D341Med (cell line): Measurements from ENCODE around the gene KCNF1.

Experiments used
- DNase-seq: peaks from one replicate; pipeline ENCODE4 v3.0.0; 2012; ENCODE audit warnings: low spot score

Gene KCNF1

DNA sequence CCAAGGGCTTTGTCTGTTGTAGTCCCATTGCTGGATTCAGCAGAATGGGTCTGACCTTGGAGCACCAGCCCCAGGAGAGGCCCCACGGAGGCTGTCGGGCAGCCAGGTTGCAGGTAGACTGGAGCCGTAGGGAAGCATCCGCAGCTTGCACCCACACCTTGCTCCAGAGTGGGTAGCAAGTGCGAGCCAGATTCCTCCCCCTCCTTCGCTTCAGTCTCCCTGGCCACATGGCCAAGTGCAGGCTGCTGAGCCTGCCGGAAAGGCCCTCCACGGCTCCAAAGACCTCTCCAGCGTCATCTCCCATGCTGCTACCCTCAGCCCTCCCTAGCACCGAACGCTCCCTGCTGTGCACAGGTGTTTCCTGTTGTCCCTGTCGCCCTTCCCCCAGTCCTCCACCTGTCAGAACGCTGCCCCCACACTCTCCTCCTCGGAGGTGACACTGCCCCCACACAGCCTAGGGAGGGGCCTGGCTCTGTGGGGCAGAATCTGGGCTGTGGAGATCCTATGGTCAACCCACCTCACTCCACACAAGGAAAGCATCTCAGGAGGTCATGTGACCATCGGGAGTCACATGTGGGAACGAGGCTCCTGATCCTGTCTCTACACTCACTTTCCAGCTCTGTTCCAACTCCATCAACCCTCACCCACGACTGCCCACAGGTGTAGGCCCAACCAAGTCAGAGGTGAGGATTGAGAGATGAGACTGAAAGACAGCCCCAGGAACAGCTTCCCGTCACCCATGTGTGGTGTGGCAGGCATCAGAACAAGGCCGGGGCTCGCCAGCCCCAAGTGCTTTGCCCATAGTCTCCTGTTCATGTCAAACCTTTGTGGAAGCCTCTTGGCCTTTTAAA lies 8.3 kb downstream of the KCNF1 start:
- DNase-seq = no peak

DNA sequence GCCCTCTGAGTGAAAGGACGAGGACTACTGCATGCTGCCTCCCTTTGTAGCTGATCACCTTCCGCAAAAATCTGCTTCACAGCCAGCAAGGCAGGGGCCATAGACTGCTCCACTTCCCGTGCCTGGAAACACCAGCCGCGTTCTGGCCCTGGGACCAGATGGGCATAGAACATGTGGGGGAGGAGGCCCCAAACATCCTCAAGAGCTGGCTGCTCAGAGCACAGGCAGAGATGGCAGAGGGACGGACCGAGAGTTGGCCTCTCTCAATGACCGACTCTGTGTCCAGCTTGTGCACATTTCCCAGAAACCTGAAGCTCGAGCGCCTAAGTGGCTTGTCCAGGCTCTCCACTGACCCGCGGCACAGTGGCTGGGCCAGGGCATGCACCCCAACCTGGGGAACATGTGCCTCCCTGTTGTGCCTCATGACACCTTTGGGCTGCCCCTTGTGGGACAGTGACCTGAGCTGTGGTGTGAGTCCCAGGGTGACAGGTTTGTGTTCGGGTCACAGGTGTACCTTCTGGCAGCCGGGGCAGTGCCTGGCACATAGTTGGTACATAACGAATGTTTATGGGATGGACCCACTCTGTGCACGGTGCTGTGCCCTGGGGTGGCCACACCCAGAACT lies 9.1 kb downstream of the KCNF1 start:
- DNase-seq = no peak

DNA sequence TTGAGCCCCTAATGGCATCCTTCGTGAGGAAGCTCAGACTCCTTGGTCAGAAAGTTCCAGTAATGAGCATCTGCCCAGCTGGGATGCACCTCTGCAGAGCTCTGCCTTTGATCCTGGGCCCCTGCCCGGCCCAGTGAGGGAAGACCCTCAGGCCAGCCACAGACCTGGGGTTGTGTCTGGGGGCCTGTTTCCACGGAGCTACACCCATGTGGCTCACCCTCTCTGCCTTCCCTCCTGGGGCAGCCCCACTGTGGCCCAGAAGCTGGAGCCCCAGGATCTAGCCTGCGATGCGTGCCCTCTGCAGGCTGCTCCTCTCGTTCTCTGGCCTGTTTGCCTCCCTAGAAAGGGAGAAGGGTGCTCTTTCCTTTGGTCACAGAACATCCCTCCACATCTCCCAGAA lies 9.8 kb downstream of the KCNF1 start:
- DNase-seq = no peak

DNA sequence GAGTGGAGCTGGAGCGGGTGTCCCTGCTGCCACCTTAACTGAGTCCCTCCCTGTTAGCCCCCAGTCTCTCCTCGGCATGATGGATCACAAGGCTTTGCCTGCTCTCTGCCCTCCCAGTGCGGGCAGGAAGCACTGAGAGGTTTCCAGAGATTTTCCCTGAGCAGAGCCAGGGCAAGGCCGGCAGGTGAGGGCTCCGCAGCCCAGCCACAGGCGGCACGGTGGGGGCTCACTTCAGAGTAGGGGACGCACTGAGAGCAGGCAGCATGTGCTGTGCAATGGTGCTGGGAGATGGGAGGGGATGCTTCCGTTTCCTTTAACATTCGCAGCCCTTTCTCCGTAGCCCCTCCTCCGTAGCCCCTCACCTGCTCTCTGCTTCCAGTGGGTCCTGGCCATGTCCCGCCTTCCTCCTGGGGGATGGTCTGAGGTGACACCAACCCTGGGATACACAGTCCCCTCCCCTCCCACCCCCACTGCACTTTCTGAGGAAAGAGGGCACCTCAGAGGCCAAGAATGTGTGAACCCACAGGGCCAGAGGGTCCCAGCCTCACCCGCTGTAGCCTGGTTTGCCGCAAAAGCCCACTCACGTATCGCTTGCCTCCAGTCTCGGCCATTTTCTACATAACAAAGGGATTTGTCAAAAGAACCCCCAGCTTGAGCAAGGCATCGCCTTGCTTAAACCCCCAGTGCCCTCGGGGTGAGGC lies 10.7 kb downstream of the KCNF1 start:
- DNase-seq = no peak

DNA sequence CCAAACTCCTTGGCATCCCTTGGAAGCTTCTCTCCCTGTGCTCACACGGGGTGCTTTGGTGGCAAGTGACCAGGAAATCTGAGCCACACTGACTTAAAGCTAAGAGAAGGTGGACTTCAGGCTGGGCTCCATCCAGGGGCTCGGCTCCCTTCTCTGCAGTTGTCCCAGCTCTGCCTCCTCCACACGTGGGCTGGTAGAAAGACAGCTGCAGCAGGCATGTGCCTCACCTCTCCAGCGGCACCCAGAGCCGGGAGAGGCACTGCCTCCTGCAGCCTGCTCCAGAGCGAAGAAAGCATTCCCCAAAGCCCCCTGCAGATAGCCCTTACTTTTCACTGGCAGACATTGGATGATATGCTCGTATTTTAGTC lies 11.3 kb downstream of the KCNF1 start:
- DNase-seq = no peak

DNA sequence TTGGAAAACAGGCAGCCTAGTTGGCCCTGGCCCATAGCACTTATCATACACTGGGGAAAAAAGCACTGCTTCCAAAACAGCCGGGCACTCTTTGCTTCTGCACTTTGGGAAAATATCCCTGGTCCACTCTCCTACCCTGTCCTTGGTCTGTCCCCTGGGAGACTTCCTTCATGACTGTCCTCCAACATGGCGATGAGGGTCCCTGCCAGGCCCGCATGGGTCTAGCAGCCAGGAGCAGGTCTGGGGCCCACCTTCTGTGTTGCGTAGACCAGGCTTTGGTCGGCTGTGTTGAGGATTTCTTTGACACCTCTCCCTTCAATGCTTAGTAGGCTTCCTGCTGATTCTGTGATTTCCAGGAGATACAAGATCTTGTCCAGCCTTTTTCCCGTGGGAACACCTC lies 12.2 kb downstream of the KCNF1 start:
- no peak for DNase-seq

DNA sequence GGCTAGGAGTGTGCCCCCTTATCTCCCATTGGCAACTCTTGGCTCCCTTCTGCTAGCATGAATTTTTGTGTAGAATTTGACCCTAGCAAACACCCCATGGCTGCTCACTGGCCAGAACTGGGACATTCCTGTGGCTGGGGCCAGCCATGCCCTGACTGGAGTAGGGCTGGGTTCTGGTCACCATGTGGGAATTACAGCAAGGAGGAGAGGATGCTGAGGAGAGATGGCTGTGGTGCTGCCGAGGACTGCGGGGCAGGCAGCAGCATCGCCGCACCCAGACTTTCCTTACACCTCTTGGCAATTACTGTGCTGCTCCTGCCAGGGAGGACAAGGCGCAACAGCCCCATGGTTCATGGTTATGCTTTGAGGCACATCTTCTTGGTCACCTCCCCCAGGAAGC lies 12.7 kb downstream of the KCNF1 start:
- no peak for DNase-seq

DNA sequence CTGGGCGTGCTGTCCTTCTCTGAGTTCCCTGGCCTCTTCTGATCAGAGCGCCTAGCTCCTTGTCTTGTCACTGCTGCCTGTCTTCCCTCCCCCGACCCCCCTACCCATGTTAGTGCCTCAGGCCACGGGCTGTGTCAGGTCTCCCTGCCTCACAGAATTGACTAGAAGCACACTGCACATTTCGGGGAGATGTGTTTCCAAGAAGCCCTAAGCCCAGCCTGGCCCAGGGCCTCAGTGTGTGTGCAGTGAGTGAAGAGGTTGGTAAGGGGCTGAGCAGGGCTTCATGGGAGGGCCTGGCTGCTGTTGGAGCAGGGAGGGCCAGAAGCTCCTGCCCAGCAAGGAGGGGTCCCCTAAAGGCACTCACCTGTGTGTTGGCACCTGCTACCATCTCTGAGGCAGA lies 13.1 kb downstream of the KCNF1 start:
- no peak for DNase-seq

DNA sequence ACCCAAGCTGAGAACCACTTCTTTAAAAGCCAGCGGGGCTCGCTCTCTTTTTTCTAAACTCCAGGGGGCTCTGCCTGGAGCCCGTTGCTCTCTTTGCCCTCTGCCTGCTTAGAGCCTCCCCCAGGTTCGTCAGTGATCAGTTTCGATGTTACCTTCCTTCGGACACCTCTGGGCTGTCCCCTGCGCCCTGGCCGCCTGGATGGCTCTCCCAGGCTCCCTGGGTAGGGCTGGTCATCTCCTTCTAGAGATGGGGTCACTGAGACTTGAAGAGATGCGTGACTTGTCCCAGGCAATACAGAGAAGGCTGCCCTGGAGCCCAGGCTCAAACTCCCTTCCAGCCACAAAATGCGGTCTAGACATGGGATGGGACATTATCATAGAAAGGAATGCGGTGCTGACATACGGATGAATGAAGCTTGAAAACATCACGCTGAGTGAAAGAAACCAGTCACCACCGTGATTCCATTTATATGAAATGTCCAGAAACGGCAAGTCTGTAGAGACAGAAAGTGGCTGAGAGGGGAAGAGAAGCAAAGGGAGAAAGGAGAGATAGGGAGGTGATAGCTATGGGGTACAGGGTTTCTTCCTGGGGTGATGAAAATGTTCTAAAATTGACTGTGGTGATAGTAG lies 14.6 kb downstream of the KCNF1 start:
- DNase-seq = no peak

DNA sequence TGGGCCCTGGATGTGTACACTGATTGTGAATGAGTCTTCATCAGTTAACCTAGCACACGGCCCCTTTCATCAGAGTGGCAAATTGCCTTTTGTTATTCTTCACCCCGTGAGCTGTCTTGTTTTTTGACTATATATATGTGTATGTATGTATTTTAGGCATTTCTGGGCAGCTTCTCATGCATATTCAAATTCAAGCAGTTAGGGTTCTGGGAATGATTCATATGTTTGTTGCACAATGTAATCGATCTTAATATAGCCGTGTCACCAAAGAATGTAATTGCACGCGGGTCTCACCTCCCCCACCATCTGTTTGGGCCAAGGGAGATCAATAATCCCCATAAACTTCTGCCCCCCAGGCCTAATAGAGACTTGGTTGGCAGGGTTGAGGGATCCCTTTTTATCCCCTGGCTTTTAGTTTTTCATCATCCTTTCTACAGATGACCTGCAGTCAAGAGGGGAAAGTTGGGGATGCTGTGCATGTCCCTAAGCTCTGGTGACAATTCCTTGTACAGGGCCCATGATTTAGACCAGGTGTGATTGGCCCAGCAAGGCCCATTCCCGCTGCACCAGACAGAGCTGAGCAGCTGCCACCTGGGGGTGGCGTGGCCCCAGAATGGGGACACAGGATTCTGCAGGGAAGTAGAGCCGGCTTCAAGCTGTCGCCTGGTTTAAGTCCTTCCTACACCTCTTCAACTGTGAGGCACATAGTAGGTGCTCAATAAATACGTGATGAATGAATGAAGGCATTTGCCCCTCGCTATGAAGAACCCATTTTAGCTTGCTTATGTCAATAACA lies 19.2 kb downstream of the KCNF1 start:
- no peak for DNase-seq

DNA sequence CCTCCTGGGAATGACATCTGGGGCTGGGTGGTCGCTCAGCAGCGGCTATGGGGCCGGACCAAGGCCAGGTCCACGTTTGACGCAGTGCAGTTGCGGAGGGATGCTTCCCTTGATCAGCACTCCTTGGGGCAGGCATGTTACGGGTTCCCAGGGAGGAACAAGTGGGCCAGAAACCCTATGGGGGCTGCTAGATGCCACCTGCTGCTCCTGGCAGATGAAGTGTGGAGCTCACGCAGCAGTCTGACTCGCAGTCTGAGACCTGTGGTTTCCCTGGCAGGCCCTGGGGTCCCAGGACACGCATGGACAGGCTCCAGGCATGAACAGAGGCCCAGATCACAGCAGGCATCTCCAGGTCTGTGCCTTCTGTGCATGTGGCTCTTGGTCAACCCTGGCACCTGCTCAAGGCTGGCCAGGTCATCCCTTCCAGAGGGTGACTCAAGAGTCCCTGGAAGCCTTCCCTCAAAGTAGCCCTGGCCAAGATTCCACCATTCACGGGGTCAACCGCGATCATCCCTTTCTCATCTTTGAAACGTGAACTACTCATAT lies 20.0 kb downstream of the KCNF1 start:
- no peak for DNase-seq

DNA sequence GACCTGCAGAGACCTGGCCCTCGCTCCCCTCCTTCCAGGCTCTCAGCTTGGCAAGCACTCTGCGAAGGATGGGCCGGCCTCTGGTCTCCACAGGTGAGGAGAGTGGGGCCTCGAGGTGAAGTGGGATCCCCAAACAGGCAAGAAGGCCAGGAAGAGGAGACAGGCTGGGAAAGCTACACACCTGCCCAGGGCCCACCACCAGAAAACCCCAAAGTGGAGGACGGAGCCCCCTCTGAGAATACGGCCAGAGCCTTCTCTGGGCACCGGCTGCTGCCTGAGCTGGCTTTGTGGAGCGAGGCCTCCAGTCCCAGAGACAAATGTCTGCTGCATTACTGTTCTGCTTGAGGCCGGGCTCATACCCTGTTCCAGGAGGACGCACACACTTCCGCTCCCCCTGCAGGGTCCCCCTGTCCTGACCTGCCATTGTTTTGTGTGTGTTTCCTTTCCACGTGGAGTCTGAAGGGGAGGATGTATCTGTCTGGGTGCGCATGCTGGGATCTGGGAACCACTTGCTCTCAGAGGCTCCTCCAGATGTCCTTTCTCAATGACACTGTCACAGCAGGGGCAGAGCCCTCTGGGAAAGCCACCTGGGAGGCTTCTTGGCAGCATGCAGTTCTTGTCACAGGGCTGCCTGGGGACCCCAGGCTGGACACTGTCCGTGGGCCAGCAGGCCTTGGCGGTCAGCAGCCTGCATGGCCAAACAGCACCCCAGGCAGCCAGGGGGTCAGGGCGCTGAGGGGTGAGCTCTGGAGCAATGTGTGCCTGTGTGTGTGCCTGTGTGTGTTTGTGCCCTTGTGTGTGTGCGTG lies 20.8 kb downstream of the KCNF1 start:
- DNase-seq = no peak

DNA sequence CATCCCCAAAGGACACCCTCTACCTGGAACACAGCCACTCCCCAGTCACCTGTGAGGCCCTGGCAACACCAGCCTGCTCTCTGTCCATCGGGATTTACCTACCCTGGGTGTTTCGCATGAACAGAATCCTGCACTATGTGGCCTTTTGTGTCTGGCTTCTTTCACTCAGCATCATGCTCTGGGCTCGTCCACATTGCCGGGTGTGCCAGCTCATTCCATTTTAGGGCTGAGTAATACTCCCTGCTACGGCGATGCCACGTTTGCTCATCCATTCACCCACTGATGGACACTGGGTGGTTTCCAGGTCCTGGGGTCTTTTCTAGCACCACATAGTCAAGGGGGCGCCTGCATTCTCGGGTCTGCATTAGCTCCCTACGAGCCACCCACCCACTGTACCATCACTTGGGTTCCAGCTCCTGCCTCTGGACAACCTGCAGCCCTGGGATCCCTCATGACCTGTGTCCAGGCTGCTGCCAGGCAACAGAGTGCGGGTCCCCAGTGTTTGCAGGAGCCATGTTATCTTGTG lies 22.0 kb downstream of the KCNF1 start:
- no peak for DNase-seq

DNA sequence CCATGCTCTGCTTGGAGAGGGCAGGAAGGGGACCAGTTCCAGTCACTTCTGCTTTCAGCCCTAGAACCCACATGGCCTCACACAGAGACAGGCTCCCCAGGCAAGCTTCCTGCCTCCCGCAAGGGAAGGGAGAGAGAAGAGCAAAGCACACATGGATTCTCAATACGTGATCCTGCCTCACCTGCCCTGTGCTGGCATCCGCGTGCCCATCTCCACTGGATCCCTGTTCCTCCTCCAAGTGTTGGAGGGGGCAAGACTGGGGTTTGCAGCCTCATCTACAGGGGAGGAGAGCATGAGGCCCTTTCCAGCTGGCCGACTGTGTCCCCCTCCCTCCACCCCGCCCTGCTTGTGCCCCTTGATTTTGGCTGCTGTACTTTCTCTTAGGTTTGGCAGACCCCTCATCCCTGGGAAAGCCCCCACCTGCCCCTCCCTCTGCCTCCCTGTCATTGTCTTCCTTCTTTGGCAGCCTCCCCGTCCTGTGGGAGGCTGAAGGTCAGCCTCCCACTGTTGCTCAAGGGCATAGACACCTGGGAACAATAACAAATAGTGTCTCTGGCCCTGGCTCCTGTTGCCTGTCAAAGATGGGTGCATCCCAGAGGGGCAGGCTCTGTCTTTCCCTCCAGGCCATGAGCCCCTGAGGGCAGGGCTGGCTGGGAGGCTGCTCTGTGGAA lies 22.7 kb downstream of the KCNF1 start:
- DNase-seq = no peak

DNA sequence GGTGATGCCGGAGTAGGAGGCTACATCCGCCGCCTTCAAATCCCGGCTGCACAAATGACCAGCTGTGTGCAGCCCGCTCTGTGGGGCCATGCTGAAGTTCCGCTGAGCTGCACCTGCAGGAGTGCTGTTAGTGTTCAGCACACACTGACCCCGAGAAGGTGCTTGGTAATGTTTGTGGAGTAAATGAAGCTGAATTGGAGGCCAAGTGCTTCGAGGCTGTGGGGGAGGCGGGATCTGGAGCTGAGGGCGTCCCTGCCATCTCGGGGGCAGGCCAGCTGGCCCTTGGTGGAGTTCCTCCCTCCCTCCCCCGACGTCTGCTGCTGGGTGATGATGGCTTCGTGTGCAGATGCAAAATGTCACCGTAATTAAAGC lies 23.2 kb downstream of the KCNF1 start:
- no peak for DNase-seq

DNA sequence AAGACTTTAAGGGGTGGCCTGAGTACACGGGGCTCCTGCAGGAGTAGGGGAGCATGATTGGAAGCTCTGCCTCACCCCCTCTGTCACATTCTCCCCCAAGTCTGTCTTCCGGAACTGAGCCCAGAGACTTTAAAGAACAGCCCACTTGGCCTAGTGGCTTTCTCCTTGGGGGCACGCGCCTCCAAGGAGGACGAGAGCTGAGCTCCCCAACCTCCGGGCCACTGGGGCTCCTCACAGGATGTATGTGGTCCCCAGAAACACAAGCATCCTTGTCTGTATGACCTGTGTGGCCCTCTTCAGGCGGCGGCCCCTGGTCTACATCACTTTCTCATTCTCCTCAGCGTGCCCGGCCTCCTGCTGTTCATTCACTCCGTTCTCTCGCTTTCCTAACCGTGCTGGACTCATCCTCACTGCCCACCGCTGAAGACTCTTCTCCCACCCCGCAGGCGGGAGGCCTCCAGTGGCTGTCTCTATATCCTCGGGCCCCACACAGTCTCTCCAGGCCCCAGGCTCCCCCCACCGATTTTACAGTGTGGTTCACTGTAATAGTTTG lies 23.7 kb downstream of the KCNF1 start:
- DNase-seq = no peak

DNA sequence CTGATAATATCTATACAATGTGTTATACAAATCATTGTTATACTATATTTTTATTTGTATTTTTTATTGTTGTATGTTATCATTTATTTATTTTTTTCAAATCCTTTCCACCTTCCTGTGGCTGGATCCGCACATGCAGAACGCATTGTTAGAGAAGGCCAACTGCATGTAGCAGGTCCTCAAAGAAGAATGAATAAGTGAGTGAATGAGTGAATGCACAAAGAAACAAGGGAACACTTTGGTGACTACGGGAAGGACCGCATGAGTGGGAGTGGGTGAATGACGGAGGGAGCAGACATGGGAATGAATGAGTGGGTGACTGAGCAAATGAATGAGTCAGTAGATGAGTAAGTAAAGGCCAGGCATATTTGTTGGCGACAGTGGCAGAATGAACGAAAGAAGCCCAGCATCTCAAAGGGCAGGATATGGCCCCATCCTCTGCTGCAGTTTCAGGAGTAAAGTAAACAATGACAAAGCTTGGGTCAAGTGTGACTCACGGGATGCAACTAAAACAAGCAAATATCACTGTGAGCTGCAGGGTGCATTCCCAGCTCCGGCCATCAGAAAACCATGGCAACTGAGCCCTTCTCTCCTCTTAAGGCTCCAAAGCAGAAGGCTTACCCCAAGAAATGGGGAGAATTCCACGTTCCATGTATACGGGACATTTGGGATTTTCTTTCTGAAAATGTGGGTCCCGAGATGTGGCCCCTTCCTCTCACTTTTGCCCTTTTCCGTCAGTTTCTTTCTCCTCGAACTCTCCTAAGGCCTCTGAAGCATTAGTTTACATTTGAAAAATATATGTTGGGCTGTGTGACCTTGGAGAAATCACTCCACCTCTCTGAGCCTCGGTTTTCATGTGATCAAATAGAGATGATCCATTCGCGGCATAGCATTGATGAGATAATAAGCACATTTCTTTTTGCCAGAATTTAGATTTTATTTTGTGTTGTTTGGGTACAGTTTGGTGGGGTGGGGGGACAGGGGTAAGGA lies 24.5 kb downstream of the KCNF1 start:
- DNase-seq = no peak

DNA sequence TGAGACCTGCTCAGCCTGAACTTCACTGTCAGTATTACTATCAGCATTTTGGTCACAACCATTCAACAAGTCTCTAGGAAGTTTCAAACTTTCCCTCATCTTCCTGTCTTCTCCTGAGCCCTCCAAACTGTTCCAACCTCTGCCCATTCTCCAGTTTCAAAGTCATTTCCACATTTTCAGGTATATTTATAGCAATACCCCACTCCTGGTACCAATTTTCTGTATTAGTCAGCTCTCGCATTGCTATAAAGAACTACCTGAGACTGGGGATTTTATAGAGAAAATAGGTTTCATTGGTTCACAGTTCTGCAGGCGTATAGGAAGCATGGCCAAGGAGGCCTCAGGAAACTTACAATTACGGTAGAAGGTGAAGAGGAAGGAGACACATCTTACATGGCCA lies 27.3 kb downstream of the KCNF1 start:
- DNase-seq = no peak

DNA sequence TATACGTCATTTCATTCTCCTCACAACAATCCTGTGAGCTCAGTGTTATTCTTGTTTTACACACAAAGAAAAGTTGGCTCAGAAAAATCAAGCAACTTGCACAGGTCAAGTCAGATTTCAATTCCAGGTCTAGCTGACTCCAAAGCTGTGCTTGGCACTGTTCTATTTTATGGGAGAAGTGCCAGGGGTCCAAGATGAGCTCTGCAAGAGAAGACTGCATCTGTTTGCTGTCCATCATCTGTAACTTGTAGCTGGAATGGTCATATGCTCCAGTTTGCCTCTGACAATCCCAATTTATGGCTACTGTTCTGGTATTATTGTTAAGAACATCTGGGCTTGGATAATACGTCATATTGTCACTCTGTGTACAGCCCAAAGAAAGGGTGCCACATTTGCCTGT lies 28.9 kb downstream of the KCNF1 start:
- no peak for DNase-seq
